ENCODE results near the gene PKNOX2.

PKNOX2 gene

DNA sequence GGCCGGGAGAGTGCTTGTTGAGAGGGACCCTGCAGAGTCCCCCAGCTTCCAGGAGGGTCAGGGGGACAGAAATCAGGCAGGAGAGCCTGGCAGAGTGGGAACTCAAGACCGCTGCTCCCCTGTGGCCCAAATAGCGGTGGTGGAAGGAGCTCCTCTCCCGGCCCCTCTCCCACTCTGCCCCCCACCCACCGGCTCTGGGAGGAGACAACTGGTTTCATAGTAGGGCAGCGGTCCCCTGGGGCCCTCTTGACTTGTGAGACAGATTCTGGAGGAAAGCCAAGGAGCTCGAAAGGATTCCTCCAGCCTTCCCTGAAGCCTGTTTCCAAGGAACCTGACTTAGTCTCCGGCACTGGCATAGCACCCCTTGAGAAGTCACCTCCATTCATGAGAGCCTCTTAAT, 10.1 kb downstream of the PKNOX2 start:
- DNase-seq = no peak

DNA sequence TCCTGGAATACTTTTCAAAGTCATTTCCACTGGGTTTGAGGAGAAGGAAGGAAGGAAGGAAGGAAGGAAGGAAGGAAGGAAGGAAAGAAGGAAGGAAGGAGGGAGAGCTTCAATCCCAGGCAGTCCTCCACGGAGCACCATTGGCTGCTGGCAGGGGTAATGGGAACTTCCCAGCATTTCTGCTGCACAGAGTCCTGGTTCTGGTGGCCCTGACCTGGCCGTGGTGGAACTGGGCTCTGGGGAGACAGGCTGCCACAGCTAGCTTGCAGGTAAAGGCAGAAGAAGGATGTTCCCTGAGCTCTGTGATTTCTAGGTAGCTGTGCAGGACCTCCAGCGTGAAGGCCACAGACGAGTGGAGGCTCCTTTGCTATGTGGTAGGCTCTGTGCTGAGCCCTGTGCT, 10.6 kb downstream of the PKNOX2 start:
- DNase-seq = no peak

DNA sequence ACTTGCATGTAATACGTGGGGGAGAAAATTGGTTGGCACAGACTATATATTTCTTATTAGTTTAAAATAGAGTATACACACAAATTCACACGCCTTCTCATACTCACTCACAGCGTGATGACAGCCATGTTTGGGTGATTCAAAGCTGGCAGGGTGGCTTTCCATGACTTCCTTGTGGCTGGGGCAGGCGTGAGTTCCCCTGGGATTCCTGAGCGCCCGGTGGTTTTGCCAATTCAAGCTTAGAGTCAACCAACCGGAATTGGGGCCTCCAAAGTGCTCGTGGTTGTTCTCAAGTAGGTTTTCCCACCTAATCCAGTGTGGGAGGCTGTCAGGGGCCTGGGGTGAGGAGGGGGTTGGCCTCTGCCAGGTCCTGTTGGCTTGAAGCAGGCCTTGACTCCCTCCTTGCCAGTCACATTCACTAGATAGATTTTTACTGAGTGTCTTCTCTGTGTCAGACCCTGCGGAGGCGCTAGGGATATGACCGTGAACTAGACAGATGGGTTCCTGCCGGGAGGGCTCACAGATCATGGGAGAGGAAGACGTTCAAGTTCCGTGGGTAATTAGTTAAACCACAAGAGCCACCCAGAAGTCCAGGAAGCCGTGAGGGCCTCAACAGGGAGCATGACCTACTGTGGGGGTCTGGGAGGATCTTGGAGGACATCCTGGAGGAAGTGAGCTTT, 11.5 kb downstream of the PKNOX2 start:
- no peak for DNase-seq

DNA sequence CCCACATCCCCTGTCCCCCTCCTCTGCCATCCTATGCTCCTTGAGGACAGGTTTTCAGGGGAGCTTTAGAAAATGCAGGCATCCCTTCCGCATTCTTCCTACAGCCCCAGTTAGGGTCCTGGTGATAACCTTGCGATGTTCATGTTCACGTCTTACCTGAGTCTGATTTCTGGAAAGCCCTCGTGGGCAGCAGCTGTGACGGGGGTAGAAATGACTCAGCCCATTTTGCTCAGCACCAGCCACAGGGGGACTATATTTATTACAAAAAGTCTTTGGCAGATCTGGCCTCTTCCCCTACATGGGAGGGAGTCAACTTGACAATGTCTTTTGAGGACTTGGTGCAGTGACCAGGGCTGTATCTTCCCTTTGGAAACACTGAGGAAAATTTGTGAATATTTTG, 12.3 kb downstream of the PKNOX2 start:
- no peak for DNase-seq

DNA sequence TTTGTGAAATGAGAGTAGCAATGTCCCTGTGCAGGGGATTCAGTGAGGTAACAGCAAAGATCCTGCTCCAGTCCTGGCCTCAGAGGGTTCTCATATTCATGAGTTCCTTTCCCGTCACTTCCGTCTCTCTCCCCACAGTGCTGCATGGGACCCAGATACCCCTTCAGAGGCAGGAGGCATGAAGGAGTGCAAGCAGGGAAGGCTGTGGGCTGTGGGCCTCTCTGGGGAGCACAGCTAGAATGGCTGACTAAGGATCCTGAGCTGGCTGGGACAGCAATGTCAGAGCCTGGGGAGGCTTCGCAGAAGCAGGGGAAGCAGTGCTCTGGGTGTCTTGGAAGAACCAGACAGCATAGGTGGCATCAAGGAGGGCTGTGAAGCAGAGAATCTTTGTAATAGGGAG, 13.0 kb downstream of the PKNOX2 start:
- no peak for DNase-seq

DNA sequence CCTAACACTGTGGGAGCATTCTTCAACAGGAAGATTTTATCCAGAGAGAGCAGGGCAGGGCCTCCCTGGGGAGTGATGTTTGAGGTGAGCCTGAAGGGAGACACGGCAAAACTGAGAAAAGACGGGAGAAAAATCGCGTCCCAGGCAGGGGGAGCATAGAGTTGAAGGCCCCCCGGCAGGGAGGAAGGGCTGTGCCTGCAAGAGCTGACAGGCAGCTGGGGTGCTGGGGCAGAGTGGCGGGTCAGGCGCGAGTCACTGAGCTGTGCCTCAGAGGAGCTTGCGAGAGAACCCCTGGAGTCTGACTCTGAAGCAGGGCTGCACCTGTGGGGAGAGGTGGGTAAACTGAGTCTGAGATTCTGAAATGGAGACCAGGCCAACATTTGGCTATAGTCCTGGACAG, 14.8 kb downstream of the PKNOX2 start:
- no peak for DNase-seq

DNA sequence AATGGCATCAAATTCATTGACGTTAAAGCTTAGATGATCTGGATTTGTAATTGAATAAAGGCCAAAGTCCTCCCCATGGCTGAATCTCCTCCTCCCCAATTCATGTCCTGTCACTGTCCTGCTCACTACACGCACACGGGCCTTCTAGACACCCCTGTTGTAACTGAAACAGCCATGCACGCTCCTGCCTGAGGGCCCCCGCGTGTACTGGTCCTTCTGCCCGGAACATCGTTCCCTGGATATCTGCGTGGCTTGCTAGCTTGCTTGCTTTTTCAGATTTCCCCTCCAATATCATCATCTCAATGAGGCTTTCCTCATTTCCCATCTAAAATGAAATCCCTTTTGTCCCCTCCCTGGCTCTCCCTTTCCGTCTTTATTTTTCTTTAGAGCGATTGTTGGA, 15.3 kb downstream of the PKNOX2 start:
- no peak for DNase-seq

DNA sequence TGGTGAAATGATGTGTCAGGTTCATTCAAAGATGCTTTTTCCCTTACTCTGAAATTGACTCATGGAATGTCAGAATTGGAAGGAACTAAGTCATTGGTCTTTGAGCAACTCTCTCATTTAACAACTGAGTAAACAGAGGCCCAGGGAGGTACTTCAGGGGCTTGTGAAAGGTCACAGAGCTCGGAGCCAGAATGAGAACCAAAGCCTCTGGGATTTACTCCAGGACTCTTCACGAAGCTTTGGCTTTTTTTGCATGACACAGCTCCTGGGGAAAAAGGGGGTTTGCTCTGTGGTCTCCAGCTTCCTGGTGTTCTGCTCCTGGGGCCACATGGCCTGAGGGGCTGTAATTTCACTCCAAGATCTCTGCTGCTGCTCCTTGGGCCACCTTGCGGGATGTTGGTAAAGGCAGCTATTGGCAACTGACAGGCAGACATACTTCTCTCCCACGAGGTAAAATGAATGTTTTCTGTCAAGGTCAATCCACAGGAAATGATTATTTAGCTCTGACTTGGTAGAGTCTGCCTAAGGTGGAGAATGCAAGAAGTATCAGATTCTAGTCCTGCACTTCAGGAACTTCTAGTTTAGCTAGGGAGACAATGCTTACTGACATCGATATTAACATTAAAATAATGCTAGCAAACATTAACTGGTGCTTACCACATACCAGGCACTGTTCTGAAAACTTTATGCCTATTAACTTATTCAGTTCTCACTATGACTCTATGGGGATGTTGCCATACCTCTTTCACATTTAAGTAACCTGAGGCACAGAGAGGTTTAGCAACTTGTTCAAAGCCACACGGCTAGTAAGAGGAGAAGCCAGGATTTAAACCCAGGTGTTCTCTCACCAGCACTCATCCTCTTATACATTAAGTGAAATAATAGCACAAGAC, 16.1 kb downstream of the PKNOX2 start:
- no peak for DNase-seq

DNA sequence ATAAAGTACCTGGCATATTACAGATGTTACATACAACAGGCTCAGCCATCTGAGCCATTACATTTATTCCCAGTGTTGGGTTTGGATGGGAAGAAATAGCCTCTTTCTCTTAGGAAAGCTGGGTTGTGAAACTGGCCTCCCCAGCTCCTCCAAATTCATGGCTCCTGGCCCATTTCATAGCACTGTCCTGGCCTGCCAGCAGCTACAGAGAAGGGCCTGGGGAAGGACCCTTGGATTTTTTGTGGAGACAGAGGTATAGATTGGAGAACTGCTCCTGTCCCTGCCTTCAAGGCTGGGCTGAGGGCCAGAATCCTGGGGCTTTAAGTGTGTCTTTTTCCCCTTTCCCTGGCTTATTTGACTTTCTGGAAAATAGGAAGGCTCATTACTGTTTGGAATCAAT, 18.0 kb downstream of the PKNOX2 start:
- no peak for DNase-seq

DNA sequence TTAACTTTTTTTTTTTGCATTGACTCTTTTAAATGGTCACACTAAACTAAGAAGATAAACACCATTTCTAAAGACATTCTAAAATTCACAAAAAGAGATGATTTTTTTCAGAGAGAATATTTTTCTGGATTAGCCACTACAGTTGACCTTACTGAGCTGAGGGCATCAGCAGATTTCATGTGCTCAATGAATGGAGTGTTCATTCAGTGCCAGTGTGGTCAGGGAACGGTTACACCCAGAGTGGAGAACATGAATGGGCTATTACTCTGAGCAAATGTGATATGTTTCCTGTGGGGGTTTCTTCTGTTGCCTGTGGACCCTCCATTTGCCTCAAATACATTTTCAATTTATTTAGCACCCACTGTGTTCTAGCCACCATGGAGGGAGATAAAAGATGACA, 19.1 kb downstream of the PKNOX2 start:
- DNase-seq = no peak

DNA sequence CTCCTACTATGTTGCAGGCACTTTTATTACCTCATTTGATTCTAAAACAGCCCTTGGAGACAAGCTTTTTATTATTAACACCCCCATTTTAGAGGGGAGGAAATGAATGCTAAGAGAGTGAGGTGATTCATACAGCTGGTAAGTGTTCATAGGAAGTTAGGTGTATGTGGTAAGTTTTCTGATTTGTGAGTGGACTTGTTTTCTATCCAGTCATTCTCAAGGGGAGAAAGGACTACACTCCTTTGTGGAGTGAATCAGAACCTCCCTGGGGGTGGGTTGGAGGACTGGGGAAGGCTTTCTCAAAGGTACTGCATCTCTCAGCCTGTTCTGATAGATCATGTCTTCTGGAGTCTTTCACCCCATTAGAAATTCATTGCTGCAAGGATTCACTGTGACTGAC, 23.5 kb downstream of the PKNOX2 start:
- DNase-seq = no peak

DNA sequence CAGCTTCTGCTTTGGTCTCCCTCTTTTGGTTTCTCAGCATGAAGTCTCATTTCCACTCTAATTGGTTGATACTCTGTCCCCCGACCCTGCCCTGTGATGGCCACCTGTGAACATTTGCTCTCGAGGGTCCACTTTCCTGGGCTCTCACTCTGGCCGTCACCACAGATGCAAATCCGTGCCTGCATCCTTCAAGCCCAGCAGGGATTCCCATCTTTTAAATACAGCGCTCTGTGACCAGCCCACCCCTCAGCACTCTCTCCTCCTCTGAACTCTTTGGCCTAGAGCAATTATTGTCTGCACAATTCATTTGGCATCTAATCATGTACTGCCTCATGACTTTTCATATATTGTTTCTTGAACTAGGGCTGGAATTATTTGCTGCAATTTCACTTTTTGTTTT, 26.0 kb downstream of the PKNOX2 start:
- no peak for DNase-seq

DNA sequence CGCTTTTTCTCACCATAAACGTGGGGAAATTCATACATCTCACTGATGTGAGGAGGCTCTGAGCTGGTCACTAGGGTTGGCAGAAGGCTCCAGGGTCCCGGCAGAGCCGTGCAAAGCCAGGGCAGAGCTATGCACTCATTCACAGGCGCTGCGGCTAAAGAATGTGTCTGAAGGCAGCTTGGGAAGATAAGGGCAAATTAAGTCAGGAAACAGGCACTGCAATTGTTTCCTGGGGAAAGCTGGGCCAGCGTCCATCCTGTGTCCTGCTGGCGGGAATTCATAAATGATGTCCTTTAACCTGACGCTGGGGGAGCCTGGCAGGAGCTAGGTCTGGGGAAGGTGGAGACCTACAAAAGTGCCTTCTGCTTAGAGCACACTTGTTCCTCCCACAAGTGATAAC, 27.6 kb downstream of the PKNOX2 start:
- no peak for DNase-seq

DNA sequence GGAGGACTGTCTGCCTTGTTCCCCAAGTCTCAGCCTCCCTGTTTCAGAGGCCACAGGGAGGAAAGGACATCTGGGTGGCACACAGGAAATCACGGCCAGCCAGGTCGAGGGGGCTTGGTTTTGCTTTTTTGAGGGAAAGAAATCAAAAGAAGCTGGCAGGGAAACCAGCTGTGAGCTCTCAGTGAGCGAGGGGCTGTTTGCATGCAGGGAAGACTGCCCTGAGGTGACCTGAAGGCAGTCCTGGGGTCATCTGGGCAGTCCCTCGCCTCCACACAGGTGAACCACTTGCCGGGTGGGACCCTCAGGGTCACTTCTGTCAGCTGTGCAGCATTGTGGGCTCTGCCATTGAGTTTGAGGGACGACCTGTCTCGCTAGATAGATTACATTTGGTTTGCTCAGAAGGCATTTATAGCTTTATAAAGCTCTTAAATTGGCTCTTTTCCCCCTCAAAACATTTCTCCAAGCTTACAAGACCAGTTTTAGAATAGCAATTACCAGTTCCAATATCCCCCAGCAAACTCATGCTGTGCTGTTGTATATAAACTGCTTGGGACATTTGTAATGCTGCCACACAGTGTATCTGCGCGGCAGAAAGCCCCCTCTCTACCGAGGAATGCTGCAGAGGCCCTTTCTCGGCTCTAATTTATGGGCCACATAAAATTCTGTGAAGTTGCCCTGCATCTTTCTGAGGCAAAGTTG, 28.3 kb downstream of the PKNOX2 start:
- no peak for DNase-seq

DNA sequence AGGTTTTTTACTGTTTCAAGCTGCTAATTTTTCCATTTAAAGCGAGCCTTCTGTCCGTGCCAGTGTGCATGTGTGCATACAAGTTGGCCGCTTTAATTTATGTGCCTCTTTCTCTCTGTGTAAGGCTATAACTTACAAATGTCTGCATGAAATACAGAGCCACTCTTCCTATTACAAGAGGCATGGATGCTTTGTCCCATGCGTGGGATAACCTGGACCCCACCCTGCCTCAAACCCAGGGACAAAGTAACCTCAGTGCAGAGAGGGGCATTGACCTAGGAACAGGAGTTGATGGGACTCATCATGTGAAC, 28.8 kb downstream of the PKNOX2 start:
- no peak for DNase-seq

DNA sequence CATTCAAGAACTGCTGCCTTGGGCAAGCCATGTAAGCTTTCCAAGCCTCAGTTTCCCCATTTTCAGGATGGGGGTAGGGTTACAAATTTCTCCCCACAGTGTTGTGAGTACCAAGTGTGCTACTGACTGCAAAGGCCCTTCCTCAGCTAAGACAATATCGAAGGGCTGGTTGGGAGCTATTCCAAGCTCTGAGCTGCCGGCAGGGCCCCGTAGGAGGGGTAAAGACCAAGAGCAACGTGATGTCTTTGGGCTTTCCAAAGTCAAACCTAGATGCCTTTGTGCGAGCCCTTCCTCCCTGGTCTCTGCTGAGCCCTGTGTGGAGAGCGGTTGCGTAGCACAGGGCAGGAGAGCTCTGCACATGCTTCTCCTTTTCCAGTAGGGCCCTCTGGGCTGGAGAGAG, 29.3 kb downstream of the PKNOX2 start:
- no peak for DNase-seq

DNA sequence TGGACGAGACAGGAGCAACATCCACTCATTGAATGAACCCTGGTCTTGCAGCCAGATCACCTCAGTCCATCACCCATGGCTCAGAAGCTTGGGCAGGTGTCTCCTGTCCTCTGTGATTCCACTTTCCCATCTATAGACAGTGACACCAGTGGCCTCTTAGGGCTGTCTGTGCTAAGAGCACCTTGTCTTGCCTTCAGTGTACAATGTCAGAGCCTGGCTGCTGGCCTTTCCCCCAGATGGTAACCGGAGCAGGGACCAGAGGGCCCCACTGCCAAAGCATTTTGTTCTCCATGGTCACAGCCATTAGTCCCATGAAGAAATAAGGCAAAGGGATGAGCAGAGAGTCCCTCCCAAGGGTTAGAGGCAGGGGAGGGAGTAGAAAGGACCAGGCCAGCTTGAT, 35.4 kb downstream of the PKNOX2 start:
- DNase-seq = no peak

DNA sequence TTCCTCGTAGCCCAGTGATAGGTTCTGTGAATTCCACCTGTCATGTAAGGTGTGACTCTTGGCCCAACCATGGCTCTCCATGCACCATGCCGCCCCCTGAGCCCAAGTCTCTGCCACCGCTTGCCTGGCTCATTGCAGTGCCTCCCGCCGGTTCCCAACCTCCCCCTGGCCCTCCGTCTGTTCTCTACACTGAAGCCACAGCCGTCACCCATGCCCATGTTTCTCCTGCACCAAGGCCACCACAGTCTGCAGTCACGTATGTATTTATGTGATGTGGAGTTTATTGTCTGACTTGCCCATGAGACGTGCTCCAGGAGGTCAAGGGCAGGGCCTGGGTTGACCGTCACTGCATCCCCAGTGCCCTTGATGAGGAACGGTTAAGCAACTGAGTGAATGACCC, 35.9 kb downstream of the PKNOX2 start:
- no peak for DNase-seq

DNA sequence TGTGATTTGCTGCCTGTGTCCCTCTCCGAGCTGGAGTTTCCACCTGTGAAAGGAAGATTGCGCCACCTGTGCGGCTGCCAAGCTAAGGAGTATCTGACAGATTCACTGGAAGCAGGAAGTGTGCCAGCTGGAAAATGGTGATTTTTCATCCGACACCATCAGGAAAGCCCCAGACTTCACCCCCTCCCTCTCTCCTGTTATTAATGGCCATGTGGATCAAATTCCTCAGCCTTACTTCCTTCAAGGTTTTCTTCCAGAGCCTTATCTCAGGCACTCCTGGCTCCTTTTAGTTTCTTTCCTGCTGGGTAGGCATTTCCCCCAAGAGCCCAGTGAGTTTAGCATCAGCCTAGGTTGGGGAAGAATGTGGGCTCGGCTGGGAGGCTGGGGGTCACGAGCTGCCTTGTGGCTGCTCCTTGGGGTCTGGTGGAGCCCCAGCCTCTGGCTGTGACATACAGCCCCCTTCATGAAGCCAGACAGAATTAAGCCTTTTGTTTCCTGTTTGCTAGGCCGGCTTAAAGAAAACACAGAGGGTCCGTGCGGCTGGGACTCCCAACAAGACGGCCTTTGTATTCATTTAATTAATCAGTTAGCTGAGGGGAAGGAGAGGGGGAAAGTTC, 37.1 kb downstream of the PKNOX2 start:
- no peak for DNase-seq

DNA sequence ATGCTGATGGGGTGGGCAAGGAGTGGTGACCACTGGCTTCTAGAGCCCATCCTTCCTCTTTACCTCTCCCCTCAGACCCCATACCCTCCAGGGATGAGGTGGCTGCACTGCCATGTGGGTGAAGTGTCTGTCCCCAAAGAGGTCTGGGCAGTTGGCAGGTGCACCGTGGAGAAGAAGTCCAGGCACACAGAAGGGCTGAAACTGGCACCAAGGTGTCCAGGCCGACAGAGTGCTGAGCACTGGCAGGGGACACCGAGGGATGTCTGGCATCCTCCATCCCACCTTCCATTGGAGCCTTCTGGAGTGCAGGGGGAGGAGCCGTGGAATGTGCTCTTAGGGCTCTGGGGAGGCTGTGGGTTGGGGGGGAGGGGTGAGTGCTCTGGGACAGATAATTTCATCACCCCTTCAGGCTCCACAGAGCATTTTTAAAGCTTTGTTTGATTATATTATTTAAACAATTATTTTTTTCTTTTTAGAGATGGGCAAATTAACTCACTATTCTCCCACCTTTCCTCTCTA, 37.9 kb downstream of the PKNOX2 start:
- no peak for DNase-seq

DNA sequence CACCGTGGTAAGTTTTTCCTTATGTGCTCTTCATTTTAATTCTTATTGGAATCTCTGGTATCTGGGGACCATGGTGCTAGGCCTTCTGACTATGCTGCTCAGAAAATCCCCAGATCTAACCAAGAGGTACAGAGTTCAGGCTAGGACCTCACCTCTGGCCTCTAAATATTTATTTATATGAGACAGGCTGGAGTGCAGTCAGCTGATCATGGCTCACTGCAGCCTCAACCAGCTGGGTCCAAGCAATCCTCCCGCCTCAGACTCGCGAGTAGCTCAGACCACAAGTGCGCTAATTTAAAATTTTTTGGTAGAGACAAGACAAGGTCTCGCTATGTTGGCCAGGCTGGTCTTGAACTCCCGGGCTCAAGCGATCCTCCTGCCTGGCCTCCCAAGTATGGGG, 38.4 kb downstream of the PKNOX2 start:
- DNase-seq = no peak

DNA sequence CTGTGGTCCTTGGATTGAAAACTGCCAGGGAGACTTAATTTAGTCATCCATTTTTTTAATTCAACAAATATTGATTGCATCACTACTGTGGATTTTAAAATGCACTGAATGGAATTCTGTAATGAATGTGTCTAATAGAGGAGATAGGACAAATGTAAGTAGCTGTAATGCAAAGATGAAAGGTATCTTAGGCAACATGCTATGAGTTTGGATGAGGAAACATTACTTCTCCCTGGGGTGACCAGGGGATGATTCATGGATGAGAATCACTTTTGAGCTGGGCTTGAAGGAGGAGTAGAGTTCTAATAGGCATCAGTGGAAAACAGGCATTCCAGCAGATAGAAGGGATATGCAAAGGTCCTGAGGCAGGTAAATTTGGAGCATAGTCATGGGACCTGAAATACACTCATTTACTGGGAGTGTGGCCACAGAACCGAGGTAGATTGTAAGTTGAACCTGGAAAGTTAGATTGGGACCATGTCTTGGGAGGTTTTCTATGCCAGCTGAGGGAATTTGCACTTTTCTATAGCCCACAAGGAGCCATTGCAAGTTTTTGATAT, 43.4 kb downstream of the PKNOX2 start:
- DNase-seq = no peak

DNA sequence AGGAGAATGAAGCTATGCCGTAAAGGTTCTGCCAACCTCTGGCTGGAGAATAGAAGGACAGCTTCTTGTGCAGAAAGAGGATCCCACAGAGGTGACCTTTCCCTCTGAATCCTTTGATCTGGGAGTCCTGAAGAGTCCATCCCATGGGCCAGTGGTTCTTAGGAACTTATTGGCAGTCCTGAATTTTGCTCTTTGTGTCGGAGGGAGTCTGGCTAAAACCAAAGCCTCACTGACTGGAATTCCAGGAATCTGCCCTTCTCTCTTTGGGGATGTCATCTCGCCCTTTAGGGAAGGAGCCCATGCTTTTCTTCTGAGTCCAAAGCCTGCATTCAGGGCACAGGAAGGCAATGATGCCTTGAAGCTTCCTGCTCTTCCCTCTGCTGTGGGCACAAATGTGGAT, 45.5 kb downstream of the PKNOX2 start:
- no peak for DNase-seq
